Measurements from ENCODE around the gene RAB11B.
"Not testable (repeated sequence)": the region's sequence is repeated elsewhere in the genome, so short reads cannot be mapped to it uniquely, and the experiment has no call there.

The RAB11B gene

GRCh38 chr19:8398311-8398771 is 8.2 kb downstream of the RAB11B start:
- peak; percentile 7 for DNase-seq (ENCODE audit: low spot score)
- no peak for TF ChIP-seq CTCF (IDR thresholded peaks at IDR 0.05; ENCODE audit: extremely low read depth, insufficient read depth, missing control alignments)
- in situ Hi-C loops (cut with MboI; ENCODE audit: low pct_unique_long_range_greater_than_20kb, low sequenced_read_pairs, unreplicated experiment): no loop called here

- in situ Hi-C loops (cut with MboI; ENCODE audit: low pct_unique_long_range_greater_than_20kb, low sequenced_read_pairs, unreplicated experiment): no loop called here
- no peak for TF ChIP-seq CTCF (IDR thresholded peaks at IDR 0.05; ENCODE audit: extremely low read depth, insufficient read depth, missing control alignments)
- DNase-seq (ENCODE audit: low spot score): no peak
Measured at GRCh38 chr19:8399681-8400188, 9.6 kb downstream of the RAB11B start.

GRCh38 chr19:8401981-8402411 is 11.8 kb downstream of the RAB11B start:
- TF ChIP-seq CTCF (IDR thresholded peaks at IDR 0.05; ENCODE audit: extremely low read depth, insufficient read depth, missing control alignments): no peak
- in situ Hi-C loops (cut with MboI; ENCODE audit: low pct_unique_long_range_greater_than_20kb, low sequenced_read_pairs, unreplicated experiment): no loop called here
- DNase-seq (ENCODE audit: low spot score): no peak

- no peak for TF ChIP-seq CTCF (IDR thresholded peaks at IDR 0.05; ENCODE audit: extremely low read depth, insufficient read depth, missing control alignments)
- DNase-seq (ENCODE audit: low spot score): no peak
- in situ Hi-C loops (cut with MboI; ENCODE audit: low pct_unique_long_range_greater_than_20kb, low sequenced_read_pairs, unreplicated experiment): no loop called here
Measured at GRCh38 chr19:8403098-8403819, 13.1 kb downstream of the RAB11B start.

GRCh38 chr19:8403820-8404109 is 13.6 kb downstream of the RAB11B start:
- DNase-seq (ENCODE audit: low spot score): no peak
- in situ Hi-C loops (cut with MboI; ENCODE audit: low pct_unique_long_range_greater_than_20kb, low sequenced_read_pairs, unreplicated experiment): no loop called here
- TF ChIP-seq CTCF (IDR thresholded peaks at IDR 0.05; ENCODE audit: extremely low read depth, insufficient read depth, missing control alignments): no peak

GRCh38 chr19:8404391-8405151 is 14.4 kb downstream of the RAB11B start:
- no peak for DNase-seq (ENCODE audit: low spot score)
- in situ Hi-C loops (cut with MboI; ENCODE audit: low pct_unique_long_range_greater_than_20kb, low sequenced_read_pairs, unreplicated experiment): no loop called here
- TF ChIP-seq CTCF (IDR thresholded peaks at IDR 0.05; ENCODE audit: extremely low read depth, insufficient read depth, missing control alignments): no peak

GRCh38 chr19:8410718-8411117 is 20.6 kb downstream of the RAB11B start:
- DNase-seq (ENCODE audit: low spot score); in situ Hi-C loops (cut with MboI; ENCODE audit: low pct_unique_long_range_greater_than_20kb, low sequenced_read_pairs, unreplicated experiment): not testable (repeated sequence)
